Astrocyte (in vitro differentiated cells and primary cell): ENCODE measurements around the gene TRMT112.

Source experiments
- EZH2 ChIP-seq: IDR thresholded peaks from 2 replicates; pipeline ENCODE4 v1.6.1; 2012; ENCODE audit warnings: mild to moderate bottlenecking, low read length, inconsistent platforms; ENCODE audit not compliant: insufficient read depth
- TF ChIP-seq, protein P1 (sequence below): IDR thresholded peaks from 2 replicates; pipeline ENCODE4 v1.5.1; 2011; ENCODE audit warnings: low read depth, mild to moderate bottlenecking, inconsistent platforms, low read length, moderate library complexity; ENCODE audit not compliant: insufficient read depth

DNA sequence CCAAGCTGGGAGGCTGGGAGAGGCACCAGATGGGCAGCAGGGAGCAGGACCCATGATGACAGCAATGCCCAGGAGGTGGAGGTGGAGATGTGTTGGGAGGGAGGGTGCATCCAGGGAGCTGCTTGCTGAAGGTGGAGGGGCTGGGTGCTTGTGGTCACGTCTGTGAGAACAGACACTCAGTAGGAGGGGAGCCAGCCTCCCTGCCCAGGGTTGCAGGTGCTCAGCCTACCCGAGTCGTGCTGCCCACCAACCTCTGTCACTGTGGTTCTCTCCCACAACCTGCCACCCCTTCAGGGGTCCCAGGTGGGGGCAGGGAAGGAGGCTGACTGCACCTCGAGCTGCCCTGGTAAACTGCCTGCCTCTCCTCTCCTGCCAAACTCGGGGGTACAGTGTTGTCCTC, 6.0 kb upstream of the TRMT112 start:
- TF ChIP-seq, protein P1, sequence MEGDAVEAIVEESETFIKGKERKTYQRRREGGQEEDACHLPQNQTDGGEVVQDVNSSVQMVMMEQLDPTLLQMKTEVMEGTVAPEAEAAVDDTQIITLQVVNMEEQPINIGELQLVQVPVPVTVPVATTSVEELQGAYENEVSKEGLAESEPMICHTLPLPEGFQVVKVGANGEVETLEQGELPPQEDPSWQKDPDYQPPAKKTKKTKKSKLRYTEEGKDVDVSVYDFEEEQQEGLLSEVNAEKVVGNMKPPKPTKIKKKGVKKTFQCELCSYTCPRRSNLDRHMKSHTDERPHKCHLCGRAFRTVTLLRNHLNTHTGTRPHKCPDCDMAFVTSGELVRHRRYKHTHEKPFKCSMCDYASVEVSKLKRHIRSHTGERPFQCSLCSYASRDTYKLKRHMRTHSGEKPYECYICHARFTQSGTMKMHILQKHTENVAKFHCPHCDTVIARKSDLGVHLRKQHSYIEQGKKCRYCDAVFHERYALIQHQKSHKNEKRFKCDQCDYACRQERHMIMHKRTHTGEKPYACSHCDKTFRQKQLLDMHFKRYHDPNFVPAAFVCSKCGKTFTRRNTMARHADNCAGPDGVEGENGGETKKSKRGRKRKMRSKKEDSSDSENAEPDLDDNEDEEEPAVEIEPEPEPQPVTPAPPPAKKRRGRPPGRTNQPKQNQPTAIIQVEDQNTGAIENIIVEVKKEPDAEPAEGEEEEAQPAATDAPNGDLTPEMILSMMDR: no peak
- TF ChIP-seq EZH2: no peak
